ENCODE data around the gene SRMS.

The SRMS gene

DNA sequence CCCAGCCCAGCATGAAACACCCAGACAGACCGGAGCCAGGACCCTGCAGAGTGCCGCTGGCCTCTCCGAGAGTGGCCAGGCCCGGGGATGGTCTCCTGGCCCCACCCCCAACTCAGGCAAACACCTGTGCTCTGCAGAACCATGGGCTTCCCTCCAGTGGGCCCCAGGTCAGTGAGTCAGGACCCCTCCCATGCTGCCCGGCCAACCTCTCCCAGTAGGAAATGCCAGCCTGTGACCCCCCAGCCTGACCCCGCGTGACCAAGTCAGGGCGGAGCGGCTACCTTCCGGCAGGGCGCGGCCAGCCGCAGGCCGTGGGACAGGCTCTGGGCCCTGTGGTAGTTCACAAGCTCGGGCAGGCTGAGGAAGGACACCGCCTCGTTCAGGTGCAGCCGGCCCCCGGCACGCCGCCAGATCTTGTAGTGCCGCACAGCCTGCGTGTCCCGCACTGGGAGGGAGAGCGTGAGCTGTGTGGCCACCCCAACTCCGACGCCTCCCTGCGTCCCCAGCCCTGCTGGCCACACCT is 13.6 kb downstream of the SRMS start:
- Histone ChIP-seq H2AFZ (ENCODE audit: low read length) (no peak overlapping the region), H3K79me2 (ENCODE audit: low read length) (no peaks in the 10 kb centered on the region), H3K27me3 (replicated peaks; ENCODE audit: insufficient read depth, low read length) (peaks cover 41% of the 10 kb centered on the region), H3K4me2 (ENCODE audit: low read depth, low read length) (no peak overlapping the region), H4K20me1 (ENCODE audit: insufficient read depth, low read length) (no peaks in the 10 kb centered on the region), H3K9me3 (replicated peaks; ENCODE audit: insufficient read depth, low read length) (no peaks in the 10 kb centered on the region), H3K9ac (ENCODE audit: low read length) (no peak overlapping the region), H3K36me3 (replicated peaks; ENCODE audit: insufficient read depth, low read length) (no peaks in the 10 kb centered on the region), H3K27ac (ENCODE audit: low read length) (no peak overlapping the region), H3K4me1 (ENCODE audit: low read length) (peaks cover 7% of the 10 kb centered on the region; the same call in 1 of the 2 replicates), H3F3A (ENCODE audit: insufficient read depth, low read length) (peaks cover 4% of the 10 kb centered on the region; the same call in 1 of the 2 replicates), H3K4me3 (ENCODE audit: low read length) (no peak overlapping the region), H3K9me2 (replicated peaks; ENCODE audit: insufficient read depth, low read length) (no peaks in the 10 kb centered on the region)
- no peak for DNase-seq
- no peak for TF ChIP-seq EZH2phosphoT487 (IDR thresholded peaks at IDR 0.05; ENCODE audit: low read length)
- TF ChIP-seq, protein P1, sequence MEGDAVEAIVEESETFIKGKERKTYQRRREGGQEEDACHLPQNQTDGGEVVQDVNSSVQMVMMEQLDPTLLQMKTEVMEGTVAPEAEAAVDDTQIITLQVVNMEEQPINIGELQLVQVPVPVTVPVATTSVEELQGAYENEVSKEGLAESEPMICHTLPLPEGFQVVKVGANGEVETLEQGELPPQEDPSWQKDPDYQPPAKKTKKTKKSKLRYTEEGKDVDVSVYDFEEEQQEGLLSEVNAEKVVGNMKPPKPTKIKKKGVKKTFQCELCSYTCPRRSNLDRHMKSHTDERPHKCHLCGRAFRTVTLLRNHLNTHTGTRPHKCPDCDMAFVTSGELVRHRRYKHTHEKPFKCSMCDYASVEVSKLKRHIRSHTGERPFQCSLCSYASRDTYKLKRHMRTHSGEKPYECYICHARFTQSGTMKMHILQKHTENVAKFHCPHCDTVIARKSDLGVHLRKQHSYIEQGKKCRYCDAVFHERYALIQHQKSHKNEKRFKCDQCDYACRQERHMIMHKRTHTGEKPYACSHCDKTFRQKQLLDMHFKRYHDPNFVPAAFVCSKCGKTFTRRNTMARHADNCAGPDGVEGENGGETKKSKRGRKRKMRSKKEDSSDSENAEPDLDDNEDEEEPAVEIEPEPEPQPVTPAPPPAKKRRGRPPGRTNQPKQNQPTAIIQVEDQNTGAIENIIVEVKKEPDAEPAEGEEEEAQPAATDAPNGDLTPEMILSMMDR (IDR thresholded peaks at IDR 0.05; ENCODE audit: low read length) = no peak
- TF ChIP-seq EZH2 (optimal IDR thresholded peaks at IDR 0.05; ENCODE audit: low read depth, low read length) = no peak

DNA sequence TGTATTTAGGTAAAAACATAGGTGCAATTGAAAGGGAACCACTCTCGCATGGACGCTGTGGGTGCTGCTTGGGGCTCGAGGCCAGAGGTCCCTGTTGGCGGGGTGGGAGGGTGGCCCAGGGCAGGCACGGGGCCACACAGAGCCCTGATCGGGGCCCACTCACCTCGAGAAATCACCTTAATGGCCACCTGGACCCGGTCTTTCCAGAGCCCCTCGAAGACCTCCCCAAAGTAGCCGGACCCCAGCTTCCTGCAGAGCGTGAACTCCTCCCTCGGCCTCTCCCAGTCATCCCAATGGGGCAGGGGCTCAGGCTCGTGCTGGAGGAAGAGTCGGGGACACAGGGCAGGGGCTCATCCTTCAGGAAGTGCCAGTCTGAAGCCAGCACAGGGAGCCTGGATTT is 14.2 kb downstream of the SRMS start:
- H3K27ac ChIP-seq (ENCODE audit: low read length) = no peak overlapping the region
- H3K9me2 ChIP-seq (replicated peaks; ENCODE audit: insufficient read depth, low read length) = no peaks in the 10 kb centered on the region
- TF ChIP-seq EZH2phosphoT487 (IDR thresholded peaks at IDR 0.05; ENCODE audit: low read length) (no peak), EZH2 (optimal IDR thresholded peaks at IDR 0.05; ENCODE audit: low read depth, low read length) (no peak)
- TF ChIP-seq, protein P1 (IDR thresholded peaks at IDR 0.05; ENCODE audit: low read length) = no peak
- DNase-seq = no peak
- H3K4me2 ChIP-seq (ENCODE audit: low read depth, low read length) = no peak overlapping the region
- H3K79me2 ChIP-seq (ENCODE audit: low read length) = no peaks in the 10 kb centered on the region
- no peak overlapping the region for H3K9ac ChIP-seq (ENCODE audit: low read length)
- peaks cover 4% of the 10 kb centered on the region; the same call in 1 of the 2 replicates for H3F3A ChIP-seq (ENCODE audit: insufficient read depth, low read length)
- no peaks in the 10 kb centered on the region for H3K9me3 ChIP-seq (replicated peaks; ENCODE audit: insufficient read depth, low read length)
- no peaks in the 10 kb centered on the region for H4K20me1 ChIP-seq (ENCODE audit: insufficient read depth, low read length)
- no peak overlapping the region for H2AFZ ChIP-seq (ENCODE audit: low read length)
- no peaks in the 10 kb centered on the region for H3K36me3 ChIP-seq (replicated peaks; ENCODE audit: insufficient read depth, low read length)
- peaks cover 7% of the 10 kb centered on the region; the same call in 1 of the 2 replicates for H3K4me1 ChIP-seq (ENCODE audit: low read length)
- H3K27me3 ChIP-seq (replicated peaks; ENCODE audit: insufficient read depth, low read length) = peaks cover 42% of the 10 kb centered on the region
- no peak overlapping the region for H3K4me3 ChIP-seq (ENCODE audit: low read length)

DNA sequence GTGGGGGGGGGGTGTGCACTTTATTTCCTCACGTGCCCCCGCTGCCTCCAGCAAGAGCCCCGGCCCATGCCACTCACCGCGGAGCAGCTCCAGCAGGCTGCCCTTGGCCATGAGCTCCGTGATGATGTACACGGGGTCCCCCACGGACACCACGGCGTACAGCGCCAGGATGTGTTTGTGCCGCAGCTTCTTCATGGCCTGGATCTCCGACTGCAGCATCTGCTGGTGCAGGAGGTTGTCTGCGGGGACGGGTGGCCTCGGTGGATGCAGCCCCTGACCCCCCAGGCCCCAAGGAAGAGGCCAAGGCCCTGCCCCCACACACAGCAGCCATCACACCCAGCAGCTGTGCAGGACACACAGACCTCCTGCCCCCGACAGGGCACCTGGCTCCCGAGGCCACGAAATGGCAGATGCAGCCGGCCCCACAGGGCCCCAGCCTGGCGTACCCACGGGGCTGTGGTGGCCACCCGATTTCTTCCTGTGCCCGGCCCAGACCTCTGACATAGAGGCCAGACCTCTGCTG is 15.0 kb downstream of the SRMS start:
- no peak overlapping the region for H2AFZ ChIP-seq (ENCODE audit: low read length)
- H3K9me2 ChIP-seq (replicated peaks; ENCODE audit: insufficient read depth, low read length) = no peaks in the 10 kb centered on the region
- H3K27ac ChIP-seq (ENCODE audit: low read length) = no peak overlapping the region
- H3K4me2 ChIP-seq (ENCODE audit: low read depth, low read length) = no peak overlapping the region
- peaks cover 50% of the 10 kb centered on the region for H3K27me3 ChIP-seq (replicated peaks; ENCODE audit: insufficient read depth, low read length)
- no peak for DNase-seq
- no peaks in the 10 kb centered on the region for H3K36me3 ChIP-seq (replicated peaks; ENCODE audit: insufficient read depth, low read length)
- no peak overlapping the region for H3K9ac ChIP-seq (ENCODE audit: low read length)
- no peaks in the 10 kb centered on the region for H3K9me3 ChIP-seq (replicated peaks; ENCODE audit: insufficient read depth, low read length)
- H4K20me1 ChIP-seq (ENCODE audit: insufficient read depth, low read length) = no peaks in the 10 kb centered on the region
- TF ChIP-seq EZH2phosphoT487 (IDR thresholded peaks at IDR 0.05; ENCODE audit: low read length) = no peak
- no peak for TF ChIP-seq EZH2 (optimal IDR thresholded peaks at IDR 0.05; ENCODE audit: low read depth, low read length)
- TF ChIP-seq, protein P1 (IDR thresholded peaks at IDR 0.05; ENCODE audit: low read length) = no peak
- peaks cover 3% of the 10 kb centered on the region; the same call in 1 of the 2 replicates for H3F3A ChIP-seq (ENCODE audit: insufficient read depth, low read length)
- peaks cover 7% of the 10 kb centered on the region; the same call in 1 of the 2 replicates for H3K4me1 ChIP-seq (ENCODE audit: low read length)
- no peak overlapping the region for H3K4me3 ChIP-seq (ENCODE audit: low read length)
- no peaks in the 10 kb centered on the region for H3K79me2 ChIP-seq (ENCODE audit: low read length)

Data from MM.1S (cell line).